Astrocyte (in vitro differentiated cells and primary cell): Measurements from ENCODE around the gene EIF3K. TPM values are rescaled to one million over a fixed set of nuclear protein-coding genes. Genes with fewer than 3 reads are reported as not detected.

Experiments used
- DNase-seq: peaks from one replicate; pipeline ENCODE4 v3.0.0-alpha.2; 2010; ENCODE audit warnings: low read depth
- FAIRE-seq: peaks from 2 replicates; lab custom pipeline; 2011; peaks lifted over from hg19 to GRCh38; lab: Jason Lieb, UNC
- H2AFZ ChIP-seq: 2 replicates; pipeline ENCODE4 v1.6.0; 2012; ENCODE audit warnings: low read depth, low read length, inconsistent platforms
- H3K27ac ChIP-seq: 2 replicates; pipeline ENCODE4 v1.5.1; 2011; ENCODE audit warnings: low read depth, low read length, inconsistent platforms
- H3K27me3 ChIP-seq: 2 replicates; pipeline ENCODE4 v1.6.0; 2011; ENCODE audit warnings: low read length, inconsistent platforms; ENCODE audit not compliant: insufficient read depth
- H3K36me3 ChIP-seq: 2 replicates; pipeline ENCODE4 v1.5.1; 2011; ENCODE audit warnings: low read length, inconsistent platforms; ENCODE audit not compliant: insufficient read depth
- H3K4me1 ChIP-seq: 2 replicates; pipeline ENCODE4 v1.5.1; 2011; ENCODE audit warnings: low read length, inconsistent platforms; ENCODE audit not compliant: insufficient read depth
- H3K4me2 ChIP-seq: 2 replicates; pipeline ENCODE4 v1.6.0; 2012; ENCODE audit warnings: low read length, inconsistent platforms
- H3K4me3 ChIP-seq: 2 replicates; pipeline ENCODE4 v1.5.1; 2011; ENCODE audit warnings: low read depth, mild to moderate bottlenecking, low read length, inconsistent platforms; ENCODE audit not compliant: insufficient read depth
- H3K79me2 ChIP-seq: 2 replicates; pipeline ENCODE4 v1.6.0; 2012; ENCODE audit warnings: mild to moderate bottlenecking, low read length, inconsistent platforms; ENCODE audit not compliant: insufficient read depth
- H3K9ac ChIP-seq: 2 replicates; pipeline ENCODE4 v1.6.0; 2012; ENCODE audit warnings: mild to moderate bottlenecking, low read length, inconsistent platforms
- H3K9me3 ChIP-seq: 2 replicates; pipeline ENCODE4 v1.5.1; 2012; ENCODE audit warnings: low read depth, mild to moderate bottlenecking, low read length, inconsistent platforms; ENCODE audit not compliant: insufficient read depth
- H4K20me1 ChIP-seq: 2 replicates; pipeline ENCODE4 v1.6.0; 2012; ENCODE audit warnings: low read length, inconsistent platforms; ENCODE audit not compliant: insufficient read depth
- H3K27ac Mint-ChIP-seq: one replicate; pipeline ENCODE4 v1.8.0; 2021; ENCODE audit warnings: mild to moderate bottlenecking, mixed read lengths; ENCODE audit not compliant: unreplicated experiment
- H3K27me3 Mint-ChIP-seq: one replicate; pipeline ENCODE4 v1.8.0; 2021; ENCODE audit warnings: low read depth, mixed read lengths; ENCODE audit not compliant: unreplicated experiment
- H3K36me3 Mint-ChIP-seq: one replicate; pipeline ENCODE4 v1.8.0; 2021; ENCODE audit warnings: low read depth, mixed read lengths; ENCODE audit not compliant: unreplicated experiment
- H3K4me1 Mint-ChIP-seq: one replicate; pipeline ENCODE4 v1.8.0; 2021; ENCODE audit warnings: low read depth, mixed read lengths; ENCODE audit not compliant: unreplicated experiment
- H3K4me3 Mint-ChIP-seq: one replicate; pipeline ENCODE4 v1.8.0; 2021; ENCODE audit warnings: mild to moderate bottlenecking, moderate library complexity, mixed read lengths; ENCODE audit not compliant: unreplicated experiment
- H3K9me3 Mint-ChIP-seq: one replicate; pipeline ENCODE4 v1.8.0; 2021; ENCODE audit warnings: mild to moderate bottlenecking, mixed read lengths; ENCODE audit not compliant: unreplicated experiment
- CTCF ChIP-seq: IDR thresholded peaks from 2 replicates; pipeline ENCODE4 v1.5.1; 2011; ENCODE audit warnings: low read depth, mild to moderate bottlenecking, inconsistent platforms, low read length, moderate library complexity; ENCODE audit not compliant: insufficient read depth
- EZH2 ChIP-seq: IDR thresholded peaks from 2 replicates; pipeline ENCODE4 v1.6.1; 2012; ENCODE audit warnings: mild to moderate bottlenecking, low read length, inconsistent platforms; ENCODE audit not compliant: insufficient read depth
- total RNA-seq: library from RNA; stranded (reverse); gene quantifications from 2 replicates; pipeline ENCODE4 v1.2.1, GENCODE V29; 2021

EIF3K gene
- total RNA-seq, 1 donor from 2014 or later: 229 TPM

GRCh38 chr19:38666663-38667511 is 47.9 kb downstream of the EIF3K start:
- Mint-ChIP-seq H3K9me3 (no peaks in the 10 kb centered on the region), H3K4me1 (peaks cover 93% of the 10 kb centered on the region), H3K36me3 (peaks cover 19% of the 10 kb centered on the region), H3K27ac (peak overlapping the region; percentile 99), H3K27me3 (no peaks in the 10 kb centered on the region), H3K4me3 (peak overlapping the region; percentile 35)
- Histone ChIP-seq H3K36me3 (peaks cover 3% of the 10 kb centered on the region), H3K4me2 (peak overlapping the region; percentile 70), H3K9ac (peak overlapping the region; percentile 77), H3K4me1 (peaks cover 91% of the 10 kb centered on the region), H2AFZ (no peak overlapping the region), H4K20me1 (peaks cover 90% of the 10 kb centered on the region), H3K9me3 (no peaks in the 10 kb centered on the region), H3K27me3 (no peaks in the 10 kb centered on the region), H3K4me3 (peak overlapping the region; percentile 11), H3K27ac (peak overlapping the region; percentile 86), H3K79me2 (peaks cover 100% of the 10 kb centered on the region)
- TF ChIP-seq CTCF: no peak
- no peak for TF ChIP-seq EZH2
- FAIRE-seq (no peak), DNase-seq (peak; percentile 86)

GRCh38 chr19:38667661-38668171 is 48.7 kb downstream of the EIF3K start:
- H3K4me1 ChIP-seq: peaks cover 84% of the 10 kb centered on the region

More at GRCh38 chr19:38667661-38668171, 48.7 kb downstream of the EIF3K start:
- Histone ChIP-seq H4K20me1 (peaks cover 89% of the 10 kb centered on the region), H3K9ac (peak overlapping the region; percentile 77), H3K36me3 (peaks cover 3% of the 10 kb centered on the region), H3K27me3 (no peaks in the 10 kb centered on the region), H3K79me2 (peaks cover 99% of the 10 kb centered on the region), H3K9me3 (no peaks in the 10 kb centered on the region), H3K4me3 (peak overlapping the region; percentile 11), H2AFZ (no peak overlapping the region), H3K27ac (peak overlapping the region; percentile 86), H3K4me2 (peak overlapping the region; percentile 70)
- FAIRE-seq (no peak), DNase-seq (peak; percentile 86)
- Mint-ChIP-seq H3K27ac (peak overlapping the region; percentile 99), H3K27me3 (no peaks in the 10 kb centered on the region), H3K4me3 (peak overlapping the region; percentile 67), H3K4me1 (peaks cover 87% of the 10 kb centered on the region), H3K9me3 (no peaks in the 10 kb centered on the region), H3K36me3 (peaks cover 19% of the 10 kb centered on the region)
- TF ChIP-seq CTCF (no peak), EZH2 (no peak)
